PFSK-1 (cell line): ENCODE data around the gene ATP8B2.

Source experiments
- FOXP2 ChIP-seq: optimal IDR thresholded peaks from 2 replicates; pipeline ENCODE3; 2011; ENCODE audit warnings: borderline replicate concordance, control low read depth, inconsistent platforms; ENCODE audit not compliant: insufficient read depth; ENCODE audit errors: extremely low read length, extremely low read depth
- POLR2AphosphoS5 ChIP-seq: IDR thresholded peaks from 2 replicates; pipeline ENCODE4 v1.6.1; 2012; ENCODE audit warnings: low read depth, mild to moderate bottlenecking, control low read depth, low read length, moderate library complexity
- SIN3A ChIP-seq: IDR thresholded peaks from 2 replicates; pipeline ENCODE4 v1.6.1; 2012; ENCODE audit warnings: mild to moderate bottlenecking, low read length, moderate library complexity, borderline replicate concordance; ENCODE audit not compliant: insufficient read depth
- TAF1 ChIP-seq: IDR thresholded peaks from 2 replicates; pipeline ENCODE4 v1.6.1; 2012; ENCODE audit warnings: low read length, control low read depth, borderline replicate concordance; ENCODE audit not compliant: insufficient read depth
- TF ChIP-seq, protein P1 (sequence below), 2 experiments: IDR thresholded peaks; 2 replicates each; pipeline versions ENCODE4 v1.6.1 to v1.8.0; 2011 to 2012; ENCODE audit warnings: low read depth in 2 of 2, low read length in 2 of 2, control low read depth in 1 of 2, inconsistent platforms in 1 of 2, mild to moderate bottlenecking in 1 of 2, moderate library complexity in 1 of 2; ENCODE audit not compliant: insufficient read depth in 1 of 2

ATP8B2 gene

DNA sequence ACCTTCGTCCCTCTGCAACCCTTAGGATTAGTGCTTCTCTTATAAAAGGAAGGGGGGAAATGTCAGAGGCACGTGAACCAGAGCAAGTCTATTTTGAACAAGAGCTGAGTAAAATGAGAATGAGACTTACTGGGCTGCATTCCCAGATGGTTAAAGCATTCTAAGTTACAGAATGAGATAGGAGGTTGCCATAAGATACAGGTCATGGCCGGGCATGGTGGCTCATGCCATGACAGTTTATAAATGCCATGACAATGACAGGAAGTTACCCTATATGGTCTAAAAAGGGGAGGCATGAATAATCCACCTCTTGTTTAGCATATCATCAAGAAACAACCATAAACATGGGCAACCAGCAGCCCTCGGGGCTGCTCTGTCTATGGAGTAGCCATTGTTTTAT is 6.9 kb upstream of the ATP8B2 start:
- TF ChIP-seq TAF1: no peak
- no peak for TF ChIP-seq POLR2AphosphoS5
- no peak for TF ChIP-seq SIN3A
- TF ChIP-seq, protein P1, sequence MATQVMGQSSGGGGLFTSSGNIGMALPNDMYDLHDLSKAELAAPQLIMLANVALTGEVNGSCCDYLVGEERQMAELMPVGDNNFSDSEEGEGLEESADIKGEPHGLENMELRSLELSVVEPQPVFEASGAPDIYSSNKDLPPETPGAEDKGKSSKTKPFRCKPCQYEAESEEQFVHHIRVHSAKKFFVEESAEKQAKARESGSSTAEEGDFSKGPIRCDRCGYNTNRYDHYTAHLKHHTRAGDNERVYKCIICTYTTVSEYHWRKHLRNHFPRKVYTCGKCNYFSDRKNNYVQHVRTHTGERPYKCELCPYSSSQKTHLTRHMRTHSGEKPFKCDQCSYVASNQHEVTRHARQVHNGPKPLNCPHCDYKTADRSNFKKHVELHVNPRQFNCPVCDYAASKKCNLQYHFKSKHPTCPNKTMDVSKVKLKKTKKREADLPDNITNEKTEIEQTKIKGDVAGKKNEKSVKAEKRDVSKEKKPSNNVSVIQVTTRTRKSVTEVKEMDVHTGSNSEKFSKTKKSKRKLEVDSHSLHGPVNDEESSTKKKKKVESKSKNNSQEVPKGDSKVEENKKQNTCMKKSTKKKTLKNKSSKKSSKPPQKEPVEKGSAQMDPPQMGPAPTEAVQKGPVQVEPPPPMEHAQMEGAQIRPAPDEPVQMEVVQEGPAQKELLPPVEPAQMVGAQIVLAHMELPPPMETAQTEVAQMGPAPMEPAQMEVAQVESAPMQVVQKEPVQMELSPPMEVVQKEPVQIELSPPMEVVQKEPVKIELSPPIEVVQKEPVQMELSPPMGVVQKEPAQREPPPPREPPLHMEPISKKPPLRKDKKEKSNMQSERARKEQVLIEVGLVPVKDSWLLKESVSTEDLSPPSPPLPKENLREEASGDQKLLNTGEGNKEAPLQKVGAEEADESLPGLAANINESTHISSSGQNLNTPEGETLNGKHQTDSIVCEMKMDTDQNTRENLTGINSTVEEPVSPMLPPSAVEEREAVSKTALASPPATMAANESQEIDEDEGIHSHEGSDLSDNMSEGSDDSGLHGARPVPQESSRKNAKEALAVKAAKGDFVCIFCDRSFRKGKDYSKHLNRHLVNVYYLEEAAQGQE (IDR thresholded peaks at IDR 0.05; ENCODE audit: insufficient read depth in 1 of 2, low read depth in 2 of 2, low read length in 2 of 2): no peak
- no peak for TF ChIP-seq FOXP2

DNA sequence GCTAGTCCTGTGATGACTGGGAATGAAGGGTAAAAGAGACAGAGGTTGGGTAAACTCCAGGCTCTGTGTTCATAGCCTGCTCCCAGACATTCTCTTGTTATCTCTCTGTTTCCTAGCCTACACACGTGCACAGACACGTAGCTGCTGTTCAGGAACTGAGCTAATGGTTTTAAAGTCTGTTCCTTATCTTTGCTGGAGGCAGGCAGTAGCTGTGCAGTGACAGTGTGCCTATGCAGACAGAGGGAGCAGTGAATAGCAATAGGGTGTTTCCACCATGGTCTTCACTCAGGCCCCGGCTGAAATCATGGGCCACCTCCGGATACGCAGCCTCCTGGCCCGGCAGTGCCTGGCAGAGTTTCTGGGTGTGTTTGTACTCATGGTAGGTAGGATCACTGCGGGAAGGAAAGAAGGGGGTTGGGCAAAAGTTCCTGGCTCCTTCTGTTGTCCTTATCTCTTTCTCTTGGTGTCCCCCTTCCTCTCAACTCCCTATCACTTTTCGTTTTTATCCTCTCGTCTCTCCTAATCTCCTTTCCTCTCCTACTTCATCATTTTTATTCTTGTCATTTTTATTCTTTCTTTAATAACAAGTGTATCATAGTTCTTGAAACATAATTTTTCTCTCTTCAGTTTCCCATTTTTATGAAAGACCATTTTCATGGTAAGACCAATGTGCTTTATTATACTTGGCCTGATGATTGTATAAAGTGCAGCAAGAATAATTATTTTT is 4.3 kb upstream of the ATP8B2 start, which contains the start of gene AQP10:
AQP10 (plus strand) TSS at position 212 of the 727 bp plus-strand sequence; CDS start at position 275, 63 bp downstream.
- TF ChIP-seq, protein P1 (IDR thresholded peaks at IDR 0.05; ENCODE audit: insufficient read depth in 1 of 2, low read depth in 2 of 2, low read length in 2 of 2): no peak
- no peak for TF ChIP-seq FOXP2
- TF ChIP-seq SIN3A: no peak
- no peak for TF ChIP-seq TAF1
- no peak for TF ChIP-seq POLR2AphosphoS5

DNA sequence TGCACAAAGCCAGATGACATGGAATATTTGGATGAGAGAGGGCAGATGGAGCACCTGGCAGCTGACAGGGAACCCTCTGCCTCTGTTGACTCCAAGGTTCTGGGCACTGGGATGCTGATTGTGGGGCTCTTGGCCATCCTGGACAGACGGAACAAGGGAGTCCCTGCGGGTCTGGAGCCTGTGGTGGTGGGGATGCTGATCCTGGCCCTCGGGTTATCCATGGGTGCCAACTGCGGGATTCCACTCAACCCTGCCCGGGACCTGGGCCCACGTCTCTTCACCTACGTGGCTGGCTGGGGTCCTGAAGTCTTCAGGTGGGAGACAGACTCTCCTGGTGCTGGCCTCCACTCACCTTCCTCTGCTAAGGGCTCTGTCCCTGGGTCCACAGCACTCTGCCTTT is 1.8 kb upstream of the ATP8B2 start:
- TF ChIP-seq FOXP2: no peak
- TF ChIP-seq, protein P1 (IDR thresholded peaks at IDR 0.05; ENCODE audit: insufficient read depth in 1 of 2, low read depth in 2 of 2, low read length in 2 of 2): no peak

- TF ChIP-seq TAF1 (no peak), SIN3A (no peak), POLR2AphosphoS5 (no peak), FOXP2 (no peak)
- TF ChIP-seq, protein P1 (IDR thresholded peaks at IDR 0.05; ENCODE audit: insufficient read depth in 1 of 2, low read depth in 2 of 2, low read length in 2 of 2): no peak
Observed at GRCh38 chr1:154324241-154324640, 1.1 kb upstream of the ATP8B2 start.
